ENCODE results near the gene STAT2. TPM values are rescaled to one million over a fixed set of nuclear protein-coding genes. Genes with fewer than 3 reads are reported as not detected.
"Not testable (repeated sequence)": the region's sequence is repeated elsewhere in the genome, so short reads cannot be mapped to it uniquely, and the experiment has no call there.

STAT2 gene
- total RNA-seq = 158 and 163 TPM in 2 replicates
- long read RNA-seq, partial matches to known transcripts = 11 of 21 reads
- long read RNA-seq, other reads (novel, unspliced or antisense) = 10 of 21 reads

DNA sequence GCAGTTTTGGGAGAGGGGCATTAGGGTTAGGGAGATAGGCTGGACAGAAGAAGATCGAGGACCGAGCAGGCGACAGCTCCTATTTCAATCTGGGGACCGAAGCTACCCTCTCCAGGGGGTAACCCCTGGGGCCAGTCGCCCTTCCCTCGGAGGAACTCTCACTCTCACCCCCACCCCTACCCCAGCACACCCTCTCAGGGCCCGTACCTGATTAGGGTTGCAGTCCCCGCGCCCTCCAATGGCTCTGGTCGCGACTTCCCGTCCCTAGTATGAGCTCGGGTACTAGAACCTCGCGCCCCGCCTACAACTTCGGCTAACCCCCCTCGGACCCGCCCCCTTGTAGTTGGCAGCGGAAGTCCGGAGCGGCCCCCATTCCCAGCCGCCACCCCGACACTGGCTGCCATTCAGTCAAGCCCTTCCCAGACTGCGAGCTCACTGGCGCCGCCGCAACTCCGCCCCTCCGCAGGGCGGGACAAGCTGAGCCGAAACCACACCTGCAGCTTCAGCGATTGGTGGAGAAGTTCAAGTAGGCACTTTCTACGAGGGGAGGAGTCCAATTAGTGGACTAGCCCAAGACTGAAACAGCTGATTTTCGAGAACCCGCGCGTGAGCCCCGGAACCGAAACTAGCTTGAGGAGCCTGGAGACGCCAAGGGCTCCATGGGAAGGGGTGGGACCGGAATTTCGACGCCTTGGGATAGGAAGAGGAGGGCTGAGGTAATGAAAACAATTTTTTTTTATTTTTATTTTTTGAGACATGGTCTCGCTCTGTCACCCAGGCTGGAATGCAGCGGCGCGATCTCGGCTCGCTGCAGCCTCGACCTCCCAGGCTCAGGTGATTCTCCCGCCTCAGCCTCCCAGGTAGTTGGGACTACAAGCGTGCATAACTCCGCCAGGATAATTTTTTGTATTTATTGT, at the start of gene STAT2:
Gene STAT2 (minus strand): TSS at position 257 of the 917 bp plus-strand sequence. CDS start 3,536 bp downstream, outside the sequence.
- Mint-ChIP-seq H3K27ac (peak within 1 kb of the TSS; percentile 99), H3K36me3 (ENCODE audit: insufficient read depth) (peaks cover 5% of the 10 kb centered on the region), H3K4me1 (ENCODE audit: low read depth) (peaks cover 15% of the 10 kb centered on the region), H3K27me3 (no peaks in the 10 kb centered on the region), H3K4me3 (ENCODE audit: low read depth) (peak within 1 kb of the TSS; percentile 93), H3K9me3 (ENCODE audit: low read depth) (no peaks in the 10 kb centered on the region)
- TF ChIP-seq, protein P1, sequence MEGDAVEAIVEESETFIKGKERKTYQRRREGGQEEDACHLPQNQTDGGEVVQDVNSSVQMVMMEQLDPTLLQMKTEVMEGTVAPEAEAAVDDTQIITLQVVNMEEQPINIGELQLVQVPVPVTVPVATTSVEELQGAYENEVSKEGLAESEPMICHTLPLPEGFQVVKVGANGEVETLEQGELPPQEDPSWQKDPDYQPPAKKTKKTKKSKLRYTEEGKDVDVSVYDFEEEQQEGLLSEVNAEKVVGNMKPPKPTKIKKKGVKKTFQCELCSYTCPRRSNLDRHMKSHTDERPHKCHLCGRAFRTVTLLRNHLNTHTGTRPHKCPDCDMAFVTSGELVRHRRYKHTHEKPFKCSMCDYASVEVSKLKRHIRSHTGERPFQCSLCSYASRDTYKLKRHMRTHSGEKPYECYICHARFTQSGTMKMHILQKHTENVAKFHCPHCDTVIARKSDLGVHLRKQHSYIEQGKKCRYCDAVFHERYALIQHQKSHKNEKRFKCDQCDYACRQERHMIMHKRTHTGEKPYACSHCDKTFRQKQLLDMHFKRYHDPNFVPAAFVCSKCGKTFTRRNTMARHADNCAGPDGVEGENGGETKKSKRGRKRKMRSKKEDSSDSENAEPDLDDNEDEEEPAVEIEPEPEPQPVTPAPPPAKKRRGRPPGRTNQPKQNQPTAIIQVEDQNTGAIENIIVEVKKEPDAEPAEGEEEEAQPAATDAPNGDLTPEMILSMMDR (IDR thresholded peaks at IDR 0.05; ENCODE audit: unreplicated experiment) = no peak
- peak; percentile 98 for DNase-seq (ENCODE audit: low spot score, unreplicated experiment)

DNA sequence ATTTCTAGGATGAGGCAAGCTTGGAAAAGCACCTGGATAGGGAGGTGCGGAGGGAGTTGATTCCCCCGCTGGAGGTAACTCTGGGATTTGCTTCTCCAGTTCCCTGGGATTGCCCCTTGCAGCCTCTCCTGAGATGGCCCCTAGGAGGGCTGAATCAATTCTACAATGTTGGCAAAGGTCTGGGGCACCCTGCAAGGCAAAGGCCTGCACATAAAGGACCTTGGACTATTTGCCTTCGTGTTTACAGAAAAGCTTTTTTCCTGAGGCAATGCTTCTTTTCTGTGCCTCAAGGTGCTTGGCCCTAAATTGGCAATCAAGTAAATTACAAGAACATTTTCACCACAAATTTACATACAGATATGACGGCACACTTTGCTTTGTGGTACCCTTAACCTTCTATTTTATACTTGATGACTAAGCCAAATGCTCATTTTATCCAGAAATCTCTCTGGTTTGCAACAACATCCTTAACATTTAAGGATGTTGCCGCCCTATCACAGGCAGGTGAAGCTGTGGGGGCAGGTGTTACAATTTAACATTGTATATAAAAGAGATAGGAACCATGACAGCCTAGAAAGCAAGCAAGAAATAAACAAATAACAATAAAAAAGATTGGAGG, 49.0 kb upstream of the STAT2 start:
- Mint-ChIP-seq H3K4me1 (ENCODE audit: low read depth) (no peaks in the 10 kb centered on the region), H3K36me3 (ENCODE audit: insufficient read depth) (no peaks in the 10 kb centered on the region), H3K27me3 (no peaks in the 10 kb centered on the region), H3K4me3 (ENCODE audit: low read depth) (no peak overlapping the region), H3K27ac (no peak overlapping the region), H3K9me3 (ENCODE audit: low read depth) (no peaks in the 10 kb centered on the region)
- no peak for DNase-seq (ENCODE audit: low spot score, unreplicated experiment)
- TF ChIP-seq, protein P1 (IDR thresholded peaks at IDR 0.05; ENCODE audit: unreplicated experiment) = no peak

GRCh38 chr12:56404227-56404626, 44.3 kb upstream of the STAT2 start:
- not testable (repeated sequence) for H3K27me3 Mint-ChIP-seq; H3K27ac Mint-ChIP-seq; H3K4me1 Mint-ChIP-seq (ENCODE audit: low read depth); H3K36me3 Mint-ChIP-seq (ENCODE audit: insufficient read depth); H3K4me3 Mint-ChIP-seq (ENCODE audit: low read depth); H3K9me3 Mint-ChIP-seq (ENCODE audit: low read depth); DNase-seq (ENCODE audit: low spot score, unreplicated experiment)

GRCh38 chr12:56401612-56402011, 41.7 kb upstream of the STAT2 start:
- H3K9me3 Mint-ChIP-seq (ENCODE audit: low read depth) = peaks cover 14% of the 10 kb centered on the region
- not testable (repeated sequence) for H3K4me1 Mint-ChIP-seq (ENCODE audit: low read depth); H3K27me3 Mint-ChIP-seq; H3K27ac Mint-ChIP-seq; DNase-seq (ENCODE audit: low spot score, unreplicated experiment); H3K36me3 Mint-ChIP-seq (ENCODE audit: insufficient read depth); H3K4me3 Mint-ChIP-seq (ENCODE audit: low read depth)

DNA sequence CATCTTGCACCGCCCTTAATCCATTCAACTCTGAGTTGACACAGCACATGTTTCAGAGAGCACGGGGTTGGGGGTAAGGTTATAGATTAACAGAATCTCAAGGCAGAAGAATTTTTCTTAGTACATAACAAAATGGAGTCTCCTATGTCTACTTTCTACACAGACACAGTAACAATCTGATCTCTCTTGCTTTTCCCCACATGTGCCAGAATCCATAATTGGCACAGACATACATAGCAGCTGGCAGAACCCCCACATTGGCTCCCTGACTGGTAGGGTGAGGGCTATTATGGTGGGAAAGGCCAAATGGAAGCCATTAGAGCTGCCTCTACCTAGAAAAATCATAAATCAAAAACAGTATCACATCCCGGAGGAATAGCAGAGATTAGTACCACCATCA, 41.2 kb upstream of the STAT2 start:
- H3K27me3 Mint-ChIP-seq = not testable (repeated sequence)

DNA sequence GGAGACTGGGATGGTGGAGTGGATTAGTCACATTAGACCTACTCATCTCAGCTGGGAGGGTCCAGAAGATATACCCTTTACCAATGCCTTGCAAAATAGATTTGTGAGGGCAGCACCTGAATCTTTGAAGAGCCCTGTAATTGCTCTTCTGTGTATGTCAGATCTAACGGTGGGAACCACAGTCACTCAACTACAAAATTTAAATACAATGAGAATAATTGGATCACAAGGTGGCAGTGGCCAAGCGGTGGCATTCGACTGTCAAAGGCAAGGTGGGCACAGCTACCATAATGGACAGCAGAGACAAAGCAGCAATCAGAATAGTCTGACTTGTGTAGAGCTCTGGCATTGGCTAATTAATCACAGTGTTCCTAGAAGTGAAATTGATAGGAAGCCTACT, 39.6 kb upstream of the STAT2 start:
- not testable (repeated sequence) for H3K36me3 Mint-ChIP-seq (ENCODE audit: insufficient read depth); H3K4me1 Mint-ChIP-seq (ENCODE audit: low read depth); DNase-seq (ENCODE audit: low spot score, unreplicated experiment); H3K27ac Mint-ChIP-seq; H3K27me3 Mint-ChIP-seq; H3K4me3 Mint-ChIP-seq (ENCODE audit: low read depth)
- peaks cover 14% of the 10 kb centered on the region for H3K9me3 Mint-ChIP-seq (ENCODE audit: low read depth)

More for the DNA sequence above, 41.2 kb upstream of the STAT2 start:
- not testable (repeated sequence) for H3K4me1 Mint-ChIP-seq (ENCODE audit: low read depth); DNase-seq (ENCODE audit: low spot score, unreplicated experiment); H3K36me3 Mint-ChIP-seq (ENCODE audit: insufficient read depth); H3K4me3 Mint-ChIP-seq (ENCODE audit: low read depth)
- Mint-ChIP-seq H3K9me3 (ENCODE audit: low read depth) (peaks cover 14% of the 10 kb centered on the region), H3K27ac (peak overlapping the region; percentile 15)

DNA sequence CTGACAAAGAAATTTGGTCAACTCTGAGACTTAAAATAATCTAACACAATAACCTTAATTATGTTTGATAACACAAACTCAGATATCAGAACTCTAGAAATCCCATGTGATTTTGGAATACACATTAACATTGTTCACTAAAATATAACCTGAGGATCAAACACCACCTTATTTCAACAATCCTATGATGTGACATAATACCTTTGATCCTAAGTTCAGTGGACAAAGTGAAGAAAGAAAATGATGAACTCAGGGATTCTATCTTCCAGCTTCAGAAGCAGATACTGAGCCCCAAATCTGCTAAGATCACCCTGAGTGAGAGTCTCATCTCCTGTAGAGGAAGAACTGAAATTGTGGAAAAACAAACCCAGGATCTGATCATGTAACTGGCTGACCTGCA, 38.4 kb upstream of the STAT2 start:
- H3K4me1 Mint-ChIP-seq (ENCODE audit: low read depth) = peaks cover 7% of the 10 kb centered on the region

More for the DNA sequence above, 38.4 kb upstream of the STAT2 start:
- Mint-ChIP-seq H3K4me3 (ENCODE audit: low read depth) (no peak overlapping the region), H3K36me3 (ENCODE audit: insufficient read depth) (peaks cover 5% of the 10 kb centered on the region), H3K27ac (no peak overlapping the region), H3K27me3 (no peaks in the 10 kb centered on the region), H3K9me3 (ENCODE audit: low read depth) (peaks cover 14% of the 10 kb centered on the region)
- TF ChIP-seq, protein P1 (IDR thresholded peaks at IDR 0.05; ENCODE audit: unreplicated experiment) = no peak
- DNase-seq (ENCODE audit: low spot score, unreplicated experiment) = no peak
